GM21526 (cell line): ENCODE results near the gene DSCAM.

Experiments used
- ATAC-seq: cut with Tn5 transposase; IDR thresholded peaks from one replicate; pipeline ENCODE4 v1.9.1; 2021; ENCODE audit warnings: moderate library complexity; ENCODE audit not compliant: unreplicated experiment, low FRiP score

DSCAM gene

DNA sequence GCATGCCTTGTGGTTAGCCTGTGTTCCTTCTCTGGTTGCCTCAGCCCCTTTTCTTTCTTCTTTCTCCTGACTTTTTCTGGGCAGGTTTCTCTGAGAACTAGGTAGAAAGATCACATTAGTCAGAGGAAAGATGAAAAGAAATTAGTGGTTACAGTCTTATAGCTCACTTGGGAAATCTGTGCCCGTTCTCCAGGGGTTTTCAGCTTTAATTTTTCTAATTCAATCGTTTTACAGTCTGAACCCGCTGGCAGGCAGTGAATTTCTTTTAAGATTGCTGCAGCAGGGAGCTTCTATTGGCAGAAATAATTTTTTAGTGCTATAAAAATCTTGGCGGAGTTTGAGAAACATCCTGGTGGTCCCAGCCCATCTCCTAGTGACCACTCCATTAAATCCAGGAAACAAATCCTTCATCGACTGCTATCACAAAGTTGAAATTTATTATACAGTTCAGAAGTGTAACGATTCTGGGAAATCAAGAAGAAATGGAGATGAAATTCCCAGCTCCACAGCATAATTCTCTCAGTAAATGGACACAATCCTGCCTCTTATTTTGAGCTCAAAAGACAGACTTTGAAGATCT is 866.6 kb downstream of the DSCAM start:
- ATAC-seq: no peak

DNA sequence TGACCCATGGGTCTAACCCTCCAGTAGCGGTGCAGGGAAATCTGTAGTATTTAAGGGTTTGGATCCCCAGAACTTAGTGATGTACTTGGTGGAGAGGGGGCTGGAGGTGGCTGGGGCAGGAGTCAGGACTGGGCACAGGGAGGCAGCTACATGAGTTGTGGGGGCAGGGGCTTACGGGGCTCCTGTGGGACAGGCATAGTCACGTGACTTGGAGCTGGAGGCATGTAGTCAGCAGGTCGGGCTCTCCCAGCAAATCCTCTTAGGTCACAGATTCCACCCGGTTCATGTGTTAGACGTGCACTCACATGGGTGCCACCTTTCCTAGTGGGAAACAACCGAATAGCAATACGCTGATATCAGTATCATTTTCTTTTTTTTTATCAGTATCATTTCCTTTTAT is 867.6 kb downstream of the DSCAM start:
- no peak for ATAC-seq

DNA sequence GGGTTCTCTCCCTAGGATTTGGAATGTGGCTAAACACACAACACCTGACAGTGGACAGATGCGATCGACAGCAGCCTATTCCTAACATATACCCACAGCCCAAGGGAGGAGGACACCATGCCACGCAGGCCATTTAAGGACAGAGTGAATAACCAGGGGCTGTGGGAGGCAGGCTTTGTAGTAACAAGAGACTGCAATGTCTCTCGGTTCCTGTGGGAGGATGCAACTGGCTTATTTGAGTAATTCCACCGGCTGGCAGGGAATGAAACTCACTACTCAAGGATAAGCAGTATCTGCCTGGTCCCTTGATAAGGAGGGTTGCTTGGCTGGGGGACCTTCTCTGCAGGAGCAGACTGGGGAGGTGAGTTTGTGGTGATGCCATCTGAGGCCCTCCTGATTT is 870.2 kb downstream of the DSCAM start:
- no peak for ATAC-seq

GRCh38 chr21:39972976-39973770 is 873.8 kb downstream of the DSCAM start:
- ATAC-seq: no peak

GRCh38 chr21:39972471-39972870 is 874.5 kb downstream of the DSCAM start:
- ATAC-seq: no peak

- no peak for ATAC-seq
Observed at GRCh38 chr21:39971956-39972355, 875.0 kb downstream of the DSCAM start.

DNA sequence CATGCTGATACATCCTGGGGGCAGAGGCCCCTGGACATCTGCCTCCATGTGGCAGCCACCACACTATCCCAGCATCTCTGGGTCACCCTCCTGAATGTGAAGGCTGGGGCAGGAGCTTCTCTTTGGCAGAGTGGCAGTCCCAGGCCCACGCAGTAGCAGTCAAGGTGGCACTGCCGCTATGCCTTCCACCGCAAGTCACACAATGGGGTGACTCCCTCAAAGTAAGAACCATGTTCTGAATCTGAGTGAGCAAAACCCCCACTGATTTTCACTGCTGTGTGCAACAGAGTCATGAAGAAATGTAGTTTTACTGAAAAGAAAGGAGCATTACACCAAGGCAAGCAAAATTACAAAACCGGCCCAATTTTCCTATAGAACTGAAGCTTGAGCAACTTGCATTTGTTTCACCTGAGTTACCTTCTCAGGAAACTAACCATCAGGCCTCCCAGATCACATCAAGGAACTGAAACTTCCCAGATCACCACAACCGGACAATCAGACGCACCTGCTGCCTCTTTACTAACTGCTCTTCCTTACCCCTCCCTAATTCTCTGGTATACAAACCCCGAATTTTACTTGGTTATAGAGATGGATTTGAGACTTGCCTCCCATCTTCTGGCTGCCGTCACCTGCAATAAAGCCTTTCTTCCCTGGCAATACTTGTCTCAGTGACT is 877.1 kb downstream of the DSCAM start:
- ATAC-seq: no peak

GRCh38 chr21:39968010-39968409 is 878.9 kb downstream of the DSCAM start:
- ATAC-seq: no peak

GRCh38 chr21:39966786-39967185 is 880.2 kb downstream of the DSCAM start:
- no peak for ATAC-seq

DNA sequence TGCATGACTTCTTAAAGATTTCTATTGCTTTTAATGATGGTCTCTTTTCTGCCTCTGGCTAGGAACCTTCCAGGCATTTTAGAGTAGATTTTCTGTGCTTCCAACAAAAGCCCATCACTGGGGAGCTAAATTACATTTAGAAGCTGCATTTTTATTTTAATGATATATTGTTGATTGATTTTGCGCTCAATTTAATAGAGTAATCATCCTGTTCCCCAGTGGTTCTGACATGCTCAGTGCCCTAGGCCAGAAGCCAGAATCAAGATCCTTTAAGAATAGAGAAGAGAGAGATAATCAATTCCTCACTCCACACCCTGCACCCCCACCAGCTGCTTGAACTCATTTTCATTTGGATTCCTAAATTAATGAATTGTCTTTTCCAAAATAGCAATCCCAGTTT is 881.9 kb downstream of the DSCAM start:
- ATAC-seq: no peak

DNA sequence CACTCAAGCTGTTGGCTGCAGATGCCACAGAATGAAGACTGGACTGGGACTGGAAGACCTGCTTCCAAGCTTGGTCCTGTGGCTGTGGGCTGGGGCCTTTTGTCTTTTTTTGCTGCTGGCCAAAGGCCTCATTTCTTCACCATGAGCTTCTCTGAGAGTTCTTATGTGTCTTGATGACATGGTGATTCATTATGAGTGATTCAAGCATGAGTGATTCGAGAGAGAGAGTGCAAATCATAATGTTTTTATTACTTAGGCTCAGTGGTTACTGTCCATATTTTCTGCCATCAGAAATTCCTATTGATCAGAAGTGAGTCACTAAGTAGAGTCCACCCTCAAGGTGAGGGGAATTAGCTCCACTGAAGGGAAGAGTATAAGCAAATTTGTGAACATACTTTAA is 885.7 kb downstream of the DSCAM start:
- no peak for ATAC-seq
